HG02763 (cell line): ENCODE measurements around the gene OR8J1.
"Not testable (repeated sequence)": the region's sequence is repeated elsewhere in the genome, so short reads cannot be mapped to it uniquely, and the experiment has no call there.

Experiments
- ATAC-seq: cut with Tn5 transposase; IDR thresholded peaks from one replicate; pipeline ENCODE4 v1.9.1; 2021; ENCODE audit warnings: mild to moderate bottlenecking, moderate library complexity; ENCODE audit not compliant: unreplicated experiment

The OR8J1 gene, protein sequence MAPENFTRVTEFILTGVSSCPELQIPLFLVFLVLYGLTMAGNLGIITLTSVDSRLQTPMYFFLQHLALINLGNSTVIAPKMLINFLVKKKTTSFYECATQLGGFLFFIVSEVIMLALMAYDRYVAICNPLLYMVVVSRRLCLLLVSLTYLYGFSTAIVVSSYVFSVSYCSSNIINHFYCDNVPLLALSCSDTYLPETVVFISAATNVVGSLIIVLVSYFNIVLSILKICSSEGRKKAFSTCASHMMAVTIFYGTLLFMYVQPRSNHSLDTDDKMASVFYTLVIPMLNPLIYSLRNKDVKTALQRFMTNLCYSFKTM

DNA sequence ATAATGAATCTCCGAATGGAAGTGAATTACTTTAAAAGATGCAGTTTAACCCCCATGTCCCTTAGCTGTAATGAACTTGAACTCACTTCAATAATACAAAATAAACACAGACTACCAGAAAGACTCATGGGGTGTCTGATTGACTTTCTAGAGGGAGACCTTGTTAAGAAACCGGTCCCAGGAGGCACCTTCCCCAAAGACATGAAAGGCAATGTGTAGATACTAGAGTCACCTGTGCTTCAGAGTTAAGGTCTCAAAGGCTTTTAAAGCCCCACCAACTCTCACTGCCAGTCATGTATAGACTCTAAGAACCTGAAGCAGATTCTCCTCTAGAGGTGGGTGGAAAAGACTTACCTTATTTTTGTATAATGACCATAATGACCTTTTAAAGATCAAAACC, at the start of gene OR8J1:
OR8J1 (plus strand) TSS at position 301 of the 400 bp plus-strand sequence. CDS start 5,956 bp downstream, outside the sequence.
- no peak for ATAC-seq

DNA sequence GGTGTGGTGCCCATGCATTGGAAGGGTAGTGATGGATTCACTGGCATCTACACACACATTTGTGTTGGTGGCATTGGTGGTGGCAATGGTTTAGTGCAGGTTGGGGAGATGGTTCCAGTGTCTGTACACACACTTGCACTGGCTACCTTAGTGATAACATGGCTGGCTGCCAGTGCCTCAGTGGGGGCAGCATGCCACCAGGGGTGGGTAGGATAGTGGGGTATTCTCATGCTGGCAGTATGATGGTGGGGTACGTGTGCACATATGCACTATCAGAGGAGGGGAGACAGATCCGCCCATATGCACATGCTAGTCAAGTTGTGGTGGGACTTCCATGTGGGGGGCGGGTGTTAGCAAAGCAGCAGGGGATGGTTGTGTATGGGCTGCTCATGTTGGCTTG, 46.3 kb upstream of the OR8J1 start:
- ATAC-seq, result no peak

DNA sequence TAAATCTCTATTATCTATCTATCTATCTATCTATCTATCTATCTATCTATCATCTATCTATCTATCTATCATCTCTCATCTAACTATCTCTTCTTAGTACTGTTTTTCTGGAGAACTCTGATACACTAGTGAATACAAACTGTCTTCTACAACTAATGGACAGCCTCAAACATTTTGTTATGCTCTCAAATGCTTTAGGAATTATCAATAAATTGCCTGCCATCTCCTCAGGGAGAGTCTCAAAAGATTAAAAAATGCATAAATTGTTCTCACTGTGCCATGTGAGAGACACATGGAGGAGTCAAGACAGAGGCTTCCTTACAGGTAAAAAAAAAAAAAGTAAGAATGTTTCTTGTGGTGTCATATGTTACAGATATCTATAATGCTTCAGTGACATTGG, 39.2 kb upstream of the OR8J1 start, which contains the start of gene OR8K3:
OR8K3 (plus strand) TSS at position 301 of the 400 bp plus-strand sequence. CDS start 3,163 bp downstream, outside the sequence.
- ATAC-seq, result no peak

DNA sequence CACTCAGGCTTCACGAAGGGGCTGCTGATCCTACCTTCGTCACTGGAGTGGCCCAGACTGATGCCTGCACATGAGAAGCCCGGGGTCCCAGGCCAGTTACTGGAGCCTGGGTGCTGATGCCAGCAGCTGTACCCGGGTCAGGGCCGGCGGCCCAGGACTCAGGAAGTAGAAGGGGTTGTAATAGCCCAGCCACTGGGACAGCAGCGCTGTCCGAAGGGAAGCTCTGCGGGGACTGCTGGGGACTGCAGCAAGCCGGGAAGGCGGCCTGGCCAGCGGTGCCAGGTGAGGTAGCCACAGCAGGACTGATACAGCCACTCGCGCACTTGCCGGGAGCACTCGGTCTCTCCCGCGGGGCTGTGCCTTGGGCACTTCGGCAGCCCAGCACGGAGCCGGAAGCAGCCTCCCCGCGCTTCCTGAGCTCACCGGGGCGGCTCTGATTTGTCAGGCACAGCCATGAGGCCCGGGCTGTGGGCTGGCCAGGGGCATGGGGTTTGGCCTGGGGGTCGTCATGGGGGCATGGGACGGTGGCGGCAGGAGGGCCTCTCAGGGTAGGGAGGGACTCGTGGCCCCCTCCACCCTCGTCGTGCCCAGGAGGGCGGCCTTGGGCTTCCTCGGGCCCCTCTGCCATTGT, 22.1 kb upstream of the OR8J1 start:
- no peak for ATAC-seq

DNA sequence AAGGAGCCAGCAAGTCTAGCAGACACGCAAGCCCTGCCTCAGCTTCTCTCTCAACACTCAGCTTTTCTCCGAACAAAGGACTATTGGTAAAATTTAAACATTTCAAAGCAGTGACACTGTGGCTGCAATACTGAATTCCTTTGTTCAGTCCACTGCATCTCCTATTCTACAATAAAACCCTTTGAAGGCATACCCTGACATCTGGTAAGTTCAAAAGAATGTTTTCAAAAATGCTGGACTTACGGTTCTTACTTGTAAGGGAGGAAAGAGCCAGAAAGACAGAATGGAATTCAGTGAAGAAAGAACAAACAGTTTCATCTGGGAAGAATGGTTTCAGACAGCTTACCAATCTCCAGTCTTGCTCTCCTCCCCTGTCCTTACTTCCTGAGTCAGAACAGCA, 20.9 kb upstream of the OR8J1 start:
- no peak for ATAC-seq

DNA sequence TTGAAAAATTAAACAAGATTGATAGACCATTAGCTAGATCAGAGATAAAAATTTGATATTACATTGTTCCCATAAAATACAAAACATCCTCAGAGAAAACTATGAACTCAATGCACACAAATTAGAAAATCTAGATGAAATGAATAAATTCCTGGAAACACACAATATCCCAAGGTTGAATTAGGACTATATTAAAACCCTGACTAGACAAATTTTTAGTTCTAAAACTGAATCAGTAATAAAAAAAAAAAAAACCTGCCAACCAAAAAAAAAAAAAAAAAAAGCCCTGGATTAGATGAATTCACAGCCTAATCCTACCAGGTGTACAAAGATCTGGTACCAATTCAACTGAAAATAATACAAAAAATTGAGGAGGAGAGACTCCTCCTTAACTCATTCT, 13.8 kb upstream of the OR8J1 start:
- no peak for ATAC-seq

DNA sequence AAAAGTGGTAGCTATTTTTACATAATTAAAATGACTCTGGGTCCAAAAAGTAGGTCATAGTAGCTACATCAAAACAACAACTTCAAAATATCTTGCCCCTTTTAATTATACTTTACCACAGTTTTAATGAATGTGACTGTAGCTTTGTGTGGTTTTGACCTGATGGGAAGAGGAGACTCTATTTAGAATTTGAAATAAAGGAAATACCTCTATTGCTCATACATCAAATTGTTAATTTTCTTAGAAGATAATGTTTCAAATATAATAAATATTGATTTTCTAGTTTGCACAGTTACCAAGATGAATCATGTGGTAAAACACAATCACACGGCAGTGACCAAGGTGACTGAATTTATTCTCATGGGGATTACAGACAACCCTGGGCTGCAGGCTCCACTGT, 8.4 kb upstream of the OR8J1 start, which contains the start of gene OR8K1:
OR8K1 (plus strand) TSS at position 301 of the 400 bp plus-strand sequence; CDS start at position 301, 0 bp downstream.
- no peak for ATAC-seq

DNA sequence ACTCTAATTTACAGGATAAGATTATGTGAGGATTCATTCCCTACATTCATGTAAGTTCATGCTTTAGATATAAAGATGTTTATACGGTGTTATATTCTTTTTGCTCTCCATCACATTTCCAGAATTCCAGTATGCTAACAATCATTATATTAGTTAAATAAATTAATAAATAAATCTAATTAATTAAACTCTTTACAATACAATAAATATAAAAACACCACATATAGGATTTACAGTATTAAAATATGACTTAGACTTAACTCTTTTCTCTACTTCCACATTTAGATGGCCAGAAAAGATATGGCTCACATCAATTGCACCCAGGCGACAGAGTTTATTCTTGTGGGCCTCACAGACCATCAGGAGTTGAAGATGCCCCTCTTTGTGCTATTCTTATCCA, 21.2 kb downstream of the OR8J1 start, which contains the start of gene OR8U1:
OR8U1 (plus strand) TSS at position 301 of the 400 bp plus-strand sequence; CDS start at position 301, 0 bp downstream.
- no peak for ATAC-seq

DNA sequence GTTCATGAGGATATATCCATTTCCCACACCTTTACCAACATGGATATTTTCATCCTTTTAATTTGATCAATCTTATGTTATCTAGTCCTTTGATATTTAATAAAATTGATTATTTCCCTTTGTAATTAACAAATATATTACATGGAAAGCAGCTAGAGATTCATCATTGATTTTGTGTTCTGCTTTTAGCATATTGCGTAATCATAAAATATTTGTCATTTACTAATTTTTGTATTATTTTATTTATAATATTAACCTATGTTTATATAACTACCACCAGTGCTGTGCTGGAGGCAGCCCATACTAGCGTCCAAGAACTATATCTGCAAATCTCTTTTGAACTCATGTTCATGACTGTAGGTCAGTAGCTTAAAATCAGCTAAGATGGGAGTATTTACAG, 26.0 kb downstream of the OR8J1 start:
- no peak for ATAC-seq

DNA sequence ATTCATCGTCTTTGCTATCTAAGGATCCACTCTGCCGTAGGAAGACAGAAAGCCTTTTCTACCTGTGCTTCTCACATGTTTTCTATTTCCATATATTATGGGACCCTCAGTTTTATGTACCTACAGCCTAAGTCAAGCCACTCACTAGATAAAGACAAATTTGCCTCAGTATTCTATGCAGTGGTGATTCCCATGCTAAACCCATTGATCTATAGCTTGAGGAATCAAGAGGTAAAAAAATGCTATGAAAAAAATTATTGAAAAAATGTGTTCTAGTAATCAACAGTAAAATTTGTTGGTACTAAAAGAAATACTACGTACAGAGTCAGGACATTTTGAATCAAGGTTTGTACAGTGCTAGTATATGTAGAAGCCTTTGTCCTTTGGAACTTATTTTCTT, 40.3 kb downstream of the OR8J1 start:
- ATAC-seq, result no peak

DNA sequence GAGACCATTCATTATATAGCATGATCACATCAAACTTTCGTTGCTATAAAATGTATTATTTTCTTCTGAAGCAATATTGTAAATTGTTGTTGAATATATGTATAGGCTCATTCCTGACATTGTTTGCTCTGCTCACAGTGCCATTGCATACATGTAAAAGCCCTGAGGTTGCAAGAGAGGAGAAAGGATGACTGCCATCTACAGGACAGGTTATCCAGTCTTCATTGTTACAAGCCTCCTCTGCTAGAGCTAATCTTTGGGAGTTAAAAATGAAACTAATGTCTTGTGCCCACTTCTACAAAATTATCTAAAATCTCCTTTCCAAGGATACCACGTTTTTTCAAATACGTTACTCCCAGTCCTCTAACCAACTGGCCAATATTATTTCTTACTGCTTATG, 42.0 kb downstream of the OR8J1 start:
- no peak for ATAC-seq

DNA sequence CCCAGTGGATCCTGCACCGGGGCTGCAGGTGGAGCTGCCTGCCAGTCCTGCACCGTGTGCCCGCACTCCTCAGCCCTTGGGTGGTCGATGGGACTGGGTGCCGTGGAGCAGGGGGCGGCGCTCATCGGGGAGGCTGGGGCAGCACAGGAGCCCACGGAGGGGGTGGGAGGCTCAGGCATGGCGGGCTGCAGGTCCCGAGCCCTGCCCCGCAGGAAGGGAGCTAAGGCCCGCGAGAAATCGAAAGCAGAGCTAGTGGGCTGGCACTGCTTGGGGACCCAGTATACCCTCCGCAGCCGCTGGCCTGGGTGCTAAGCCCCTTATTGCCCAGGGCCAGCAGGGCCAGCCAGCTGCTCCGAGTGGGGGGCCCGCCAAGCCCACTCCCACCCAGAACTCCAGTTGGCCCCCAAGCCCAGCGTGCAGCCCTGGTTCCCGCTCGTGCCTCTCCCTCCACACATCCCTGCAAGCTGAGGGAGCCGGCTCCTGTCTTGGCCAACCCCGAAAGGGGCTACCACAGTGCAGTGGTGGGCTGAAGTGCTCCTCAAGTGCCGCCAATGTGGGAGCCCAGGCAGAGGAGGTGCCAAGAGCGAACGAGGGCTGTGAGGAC, 47.9 kb downstream of the OR8J1 start:
- ATAC-seq, result not testable (repeated sequence)

DNA sequence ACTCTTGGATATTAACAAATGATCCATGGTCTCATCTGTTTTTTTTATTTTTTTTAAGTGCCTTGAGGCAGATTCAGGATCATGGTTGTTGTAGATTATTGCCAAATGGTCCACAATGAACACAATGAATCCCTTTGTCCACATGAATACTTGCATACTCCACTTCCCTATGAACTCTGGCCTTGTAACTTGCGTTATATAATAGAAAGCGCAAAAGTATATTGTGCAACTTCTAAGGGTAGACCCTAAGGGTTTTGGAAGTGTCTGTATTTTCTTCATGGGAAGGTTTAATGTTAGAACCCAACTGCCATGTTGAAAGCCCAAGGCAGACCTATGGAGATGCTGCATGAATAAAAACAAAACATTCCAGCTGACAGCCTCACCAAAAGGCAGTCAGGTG, 50.3 kb downstream of the OR8J1 start:
- no peak for ATAC-seq

DNA sequence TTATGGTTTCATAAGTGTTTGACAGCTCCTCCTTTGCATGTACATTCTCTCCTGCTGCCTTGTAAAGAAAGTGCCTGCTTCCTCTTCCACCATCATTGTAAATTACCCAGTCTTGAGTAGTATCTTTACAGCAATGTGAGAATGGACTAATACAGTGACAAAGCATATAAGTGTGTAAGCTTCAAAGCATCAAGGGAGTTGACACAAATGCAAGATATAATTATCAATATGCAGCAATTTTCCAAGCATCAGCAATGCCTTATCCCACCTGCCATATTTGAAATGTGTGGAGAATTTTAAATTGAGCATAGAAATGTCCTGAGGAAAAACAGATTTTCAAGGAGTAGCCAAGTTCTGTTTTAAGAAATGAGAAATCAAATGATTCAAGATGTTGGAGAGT, 56.7 kb downstream of the OR8J1 start:
- ATAC-seq, result no peak
